ENCODE results near the gene FDCSP.
A peak's percentile ranks its signal among the peaks of the same experiment; 100 is the strongest.
"Not testable (repeated sequence)": the region's sequence is repeated elsewhere in the genome, so short reads cannot be mapped to it uniquely, and the experiment has no call there.

Gene FDCSP

DNA sequence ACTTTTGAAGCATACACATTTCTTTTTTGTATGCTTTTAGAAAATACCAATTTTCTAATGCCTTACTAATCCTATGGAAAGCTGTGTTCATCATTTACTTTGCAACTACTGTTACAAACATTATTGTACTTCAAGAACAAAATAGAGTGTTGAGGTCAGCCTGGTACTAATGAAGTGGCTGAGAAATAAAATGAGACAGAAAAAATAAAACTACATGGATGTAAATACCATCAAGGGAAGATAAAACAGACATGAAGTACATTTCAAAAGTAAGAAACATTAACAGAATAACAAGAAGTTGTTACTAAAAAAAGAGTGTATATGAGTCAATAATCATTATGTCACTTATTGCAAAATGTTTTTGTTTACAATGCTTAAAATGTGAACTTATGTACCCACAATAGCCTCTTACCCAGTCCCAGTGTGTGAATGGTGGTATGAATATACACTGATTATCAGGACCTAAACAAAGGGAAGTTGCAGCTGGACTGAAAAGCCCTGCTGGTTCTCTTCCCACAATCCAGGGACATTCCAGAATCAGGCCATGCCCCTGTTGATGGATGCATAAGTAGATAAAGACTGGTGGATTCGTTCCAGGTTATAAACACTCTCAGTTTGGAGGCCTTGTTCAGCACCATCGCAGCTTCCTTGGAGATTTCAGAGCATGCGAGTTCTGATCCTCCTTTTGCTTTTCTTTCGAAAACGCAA lies 14.1 kb downstream of the FDCSP start:
- no peak for DNase-seq

DNA sequence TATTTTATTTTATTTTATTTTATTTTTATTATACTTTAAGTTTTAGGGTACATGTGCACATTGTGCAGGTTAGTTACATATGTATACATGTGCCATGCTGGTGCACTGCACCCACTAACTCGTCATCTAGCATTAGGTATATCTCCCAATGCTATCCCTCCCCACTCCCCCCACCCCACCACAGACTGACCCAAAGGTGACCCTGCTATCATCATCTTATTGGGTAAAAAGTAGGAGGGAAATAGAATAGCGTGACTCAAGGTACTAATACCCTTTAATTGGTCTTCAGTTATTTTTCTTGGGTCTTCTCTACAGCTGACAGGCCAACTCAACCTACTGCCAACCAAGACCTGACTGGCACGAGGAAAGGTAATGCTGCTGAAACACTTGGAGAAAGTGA lies 16.4 kb downstream of the FDCSP start, which contains the start of gene CSN3:
Gene CSN3, plus strand, starts transcription at position 301 of the 400 bp plus-strand sequence. CDS start 2,223 bp downstream, outside the sequence.
- not testable (repeated sequence) for DNase-seq

DNA sequence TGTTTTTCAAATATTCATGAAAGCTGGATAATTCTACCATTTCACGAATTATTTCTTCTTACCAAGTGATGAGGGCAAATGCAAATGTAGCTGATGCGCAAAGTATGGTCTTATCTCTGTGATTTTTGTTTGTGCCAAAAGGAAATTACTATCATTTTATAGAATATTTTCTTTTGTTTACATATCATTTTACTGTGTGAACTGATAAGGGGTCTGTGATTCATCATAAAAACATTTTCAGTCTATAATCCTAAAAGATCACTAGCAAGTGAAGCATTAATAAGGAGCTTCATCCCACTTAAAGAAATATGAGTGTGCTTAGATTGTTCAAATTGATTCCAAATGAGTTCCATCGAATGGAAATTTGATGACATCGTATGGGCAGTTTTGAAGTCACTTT lies 17.2 kb downstream of the FDCSP start:
- DNase-seq: no peak

DNA sequence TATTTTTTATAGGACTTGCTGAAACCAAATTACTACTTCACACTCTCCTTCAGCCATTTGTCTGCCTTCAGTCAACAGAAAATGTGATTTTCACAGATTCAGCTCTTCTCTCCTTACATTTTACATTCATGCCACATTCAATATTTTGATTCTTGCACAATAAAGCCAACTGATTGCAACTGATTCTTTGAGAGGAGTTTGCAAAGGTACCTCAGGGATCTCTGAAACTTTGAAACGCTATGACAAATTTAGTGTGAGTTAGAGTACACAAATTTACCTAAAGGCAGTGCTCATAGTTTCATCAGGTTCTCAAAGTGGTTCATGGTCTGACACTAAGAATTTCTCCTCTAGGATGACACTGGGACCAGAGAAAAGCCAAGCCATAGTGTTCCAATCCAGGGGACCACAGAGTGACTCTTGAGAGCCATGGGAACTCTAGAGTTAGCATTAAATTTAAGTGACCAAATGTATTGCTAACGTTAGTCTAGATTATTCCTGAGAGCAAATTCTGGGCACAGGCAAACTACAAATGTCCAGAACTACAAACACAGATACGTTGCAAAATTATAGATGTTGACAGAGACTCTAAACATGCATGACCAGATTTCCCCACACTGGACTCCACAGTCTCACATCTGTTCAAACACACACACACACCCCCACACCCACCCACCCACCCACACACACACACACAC lies 25.5 kb downstream of the FDCSP start:
- DNase-seq: no peak

DNA sequence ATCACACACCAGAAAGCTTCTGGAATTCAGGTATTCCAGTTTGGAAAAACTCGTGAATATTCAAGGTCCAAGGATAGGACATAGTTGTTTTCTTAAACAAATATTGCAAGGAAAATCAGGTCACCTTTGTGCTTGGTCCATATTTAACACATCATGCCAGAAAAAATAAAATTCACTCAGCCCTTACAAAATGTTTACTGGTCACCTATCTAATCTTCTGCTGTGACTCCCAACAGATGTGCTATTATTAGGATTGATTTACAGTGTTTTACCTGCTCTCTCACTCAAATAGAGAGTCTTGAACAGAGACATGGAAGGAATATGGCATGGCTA lies 26.0 kb downstream of the FDCSP start:
- no peak for DNase-seq

DNA sequence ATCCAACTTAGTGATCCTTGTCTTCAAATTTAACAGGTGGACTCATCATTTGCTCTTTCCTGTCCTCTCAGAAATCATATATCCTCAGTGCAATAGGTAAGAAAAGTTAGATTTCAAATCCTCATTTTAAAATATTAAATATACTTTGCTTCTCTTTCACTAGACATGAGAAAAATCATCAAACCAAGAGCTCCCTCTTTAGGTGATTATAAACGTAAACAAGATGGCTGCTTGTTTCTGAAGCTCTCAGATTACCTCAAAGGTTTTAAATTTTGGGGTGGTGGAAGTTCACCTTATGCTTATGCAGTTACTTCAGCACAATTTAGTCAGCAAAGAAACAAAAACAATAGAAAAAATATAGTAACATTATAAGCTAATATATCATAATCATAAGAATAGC lies 43.8 kb downstream of the FDCSP start:
- DNase-seq: no peak

DNA sequence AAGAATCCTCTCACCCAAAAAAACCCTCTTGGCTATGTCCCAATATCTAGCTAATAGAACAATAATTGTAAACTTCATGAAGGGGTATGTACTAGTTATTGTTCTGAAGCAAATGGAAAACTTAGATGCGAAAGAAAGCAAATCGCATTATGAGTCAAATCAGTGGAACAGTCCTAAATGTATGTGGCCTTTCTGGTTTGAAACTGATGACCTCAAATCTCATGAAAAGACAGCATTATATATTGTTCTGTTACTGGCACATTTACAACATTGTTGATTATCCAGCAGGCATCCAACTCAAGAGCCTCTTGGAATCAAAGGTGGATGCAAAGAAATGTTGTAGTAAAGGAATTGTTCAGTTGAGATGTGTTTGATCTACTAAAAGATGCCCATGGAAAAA lies 51.2 kb downstream of the FDCSP start:
- no peak for DNase-seq

DNA sequence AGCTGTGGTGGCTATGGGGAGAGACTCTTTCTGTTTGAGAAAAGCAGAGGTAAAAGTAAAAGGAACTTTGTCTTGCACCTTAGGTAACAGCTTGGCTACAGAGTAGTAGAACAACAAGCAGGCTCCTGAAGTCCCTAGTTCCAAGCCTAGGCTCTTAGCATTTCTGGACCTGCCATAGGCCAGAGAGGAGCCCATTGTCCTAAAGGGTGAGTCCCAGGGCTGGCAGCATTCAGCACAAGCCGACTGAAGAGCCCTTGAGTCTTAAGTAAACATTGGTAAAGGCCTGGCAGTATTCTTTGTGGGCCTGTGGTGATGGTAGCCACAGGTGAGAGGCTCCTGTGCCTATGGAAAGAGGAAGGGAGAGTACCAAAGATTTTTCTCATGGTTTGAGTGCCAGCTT lies 54.6 kb downstream of the FDCSP start:
- peak; percentile 94 for DNase-seq
